Panc1 (cell line): ENCODE data around the gene SNHG17. TPM values are rescaled to one million over a fixed set of nuclear protein-coding genes. Genes with fewer than 3 reads are reported as not detected.

Source experiments
- ATAC-seq: fragments of 200-7000 bp; cut with Tn5 transposase; 2 replicates; pipeline ENCODE4 v1.9.1; 2020; ENCODE audit warnings: mild to moderate bottlenecking, moderate library complexity
- BruUV-seq: library from RNA; stranded (reverse); fragments of 400-500 nt; replicated peaks from 2 replicates; lab custom pipeline; 2021; lab: Mats Ljungman, UMichigan
- CTCF ChIA-PET: fragments of 300-600 bp; sonication (Branson Sonifier 250); formaldehyde crosslinking; loops from one replicate; lab custom pipeline; 2022; ENCODE audit warnings: antibody characterized with exemption; lab: Charles Lee
- POLR2A ChIA-PET: fragments of 300-600 bp; sonication (Branson Sonifier 250); formaldehyde crosslinking; loops from one replicate; lab custom pipeline; 2022; ENCODE audit warnings: antibody characterized with exemption; lab: Charles Lee
- DNase-seq: peaks from one replicate; pipeline ENCODE4 v3.0.0-alpha.2; 2010; ENCODE audit warnings: low read depth, low spot score
- H3K27ac ChIP-seq: 2 replicates; pipeline ENCODE4 v1.5.1; 2011; ENCODE audit warnings: mild to moderate bottlenecking, low read length, inconsistent platforms
- H3K27me3 ChIP-seq: fragments of 200-500 bp; sonication (Bioruptor generic); 2 replicates; pipeline ENCODE4 v1.6.0; 2014; ENCODE audit warnings: low read length, inconsistent platforms; ENCODE audit not compliant: control insufficient read depth, insufficient read depth
- H3K36me3 ChIP-seq: fragments of 200-500 bp; sonication (Bioruptor generic); 2 replicates; pipeline ENCODE4 v1.5.1; 2014; ENCODE audit warnings: inconsistent platforms, mild to moderate bottlenecking, low read length, moderate library complexity; ENCODE audit not compliant: control insufficient read depth, insufficient read depth
- H3K4me1 ChIP-seq: 2 replicates; pipeline ENCODE4 v1.5.1; 2011; ENCODE audit warnings: inconsistent platforms, mild to moderate bottlenecking, low read length, moderate library complexity; ENCODE audit not compliant: control insufficient read depth, insufficient read depth
- H3K4me3 ChIP-seq, 2 experiments: 2 replicates each; pipeline ENCODE4 v1.5.1; 2011 to 2012; ENCODE audit warnings: low read depth in 2 of 2, low read length in 2 of 2, mild to moderate bottlenecking in 2 of 2, inconsistent platforms in 1 of 2, moderate library complexity in 1 of 2
- H3K9me3 ChIP-seq: fragments of 200-500 bp; sonication (Bioruptor generic); 2 replicates; pipeline ENCODE4 v1.5.1; 2014; ENCODE audit warnings: low read depth, mild to moderate bottlenecking, inconsistent platforms, low read length, moderate library complexity; ENCODE audit not compliant: control insufficient read depth, insufficient read depth
- POLR2AphosphoS5 ChIP-seq: IDR thresholded peaks from 2 replicates; pipeline ENCODE4 v1.6.1; 2012; ENCODE audit warnings: mild to moderate bottlenecking, low read depth, low read length, moderate library complexity
- SIN3A ChIP-seq: IDR thresholded peaks from 2 replicates; pipeline ENCODE4 v1.6.1; 2012; ENCODE audit warnings: low read depth, mild to moderate bottlenecking, low read length, moderate library complexity, borderline replicate concordance; ENCODE audit not compliant: insufficient read depth
- TCF7L2 ChIP-seq: IDR thresholded peaks from 2 replicates; pipeline ENCODE4 v1.6.1; 2011; ENCODE audit warnings: mild to moderate bottlenecking, low read depth, low read length, inconsistent platforms
- in situ Hi-C: cut with HindIII; loops from 2 replicates; pipeline ENCODE4 v1.10.0; 2016; ENCODE audit warnings: low sequenced_read_pairs, low pct_unique_long_range_greater_than_20kb
- intact Hi-C: fragments of 100-400 bp; cut with micrococcal nuclease; formaldehyde crosslinking; loops from one replicate; pipeline ENCODE4 v1.10.0; 2022; ENCODE audit not compliant: unreplicated experiment
- total RNA-seq: library from RNA; stranded (reverse); gene quantifications from one replicate; pipeline ENCODE4 v1.2.1, GENCODE V29; 2021; ENCODE audit not compliant: unreplicated experiment
- TF ChIP-seq, protein P1 (sequence below): fragments of 450-650 bp; IDR thresholded peaks from 2 replicates; pipeline ENCODE4 v1.5.1; 2017; ENCODE audit warnings: mild to moderate bottlenecking
- TF ChIP-seq, protein P2 (sequence below), 2 experiments: IDR thresholded peaks; 2 replicates each; pipeline ENCODE4 v1.6.1; 2011 to 2012; ENCODE audit warnings: low read depth in 2 of 2, control low read depth in 1 of 2, low read length in 1 of 2, mild to moderate bottlenecking in 1 of 2, moderate library complexity in 1 of 2; ENCODE audit not compliant: insufficient read depth in 1 of 2

SNHG17 gene
- total RNA-seq, 1 experiment from 2014 or later = 60.1 TPM

DNA sequence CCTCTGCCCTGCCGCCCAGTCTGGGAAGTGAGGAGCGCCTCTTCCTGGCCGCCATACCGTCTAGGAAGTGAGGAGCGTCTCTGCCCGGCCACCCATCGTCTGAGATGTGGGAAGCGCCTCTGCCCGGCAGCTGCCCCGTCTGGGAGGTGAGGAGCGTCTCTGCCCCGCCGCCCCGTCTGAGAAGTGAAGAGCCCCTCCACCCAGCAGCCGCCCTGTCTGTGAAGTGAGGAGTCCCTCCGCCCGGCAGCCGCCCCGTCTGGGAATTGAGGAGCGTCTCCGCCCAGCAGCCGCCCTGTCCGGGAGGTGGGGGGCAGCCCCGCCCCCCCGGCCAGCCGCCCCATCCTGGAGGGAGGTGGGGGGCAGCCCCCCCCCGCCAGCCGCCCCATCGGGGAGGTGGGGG lies 27.8 kb downstream of the SNHG17 start:
- ChIA-PET POLR2A (interaction anchor here (0.6 kb wide), 1 partner anchor 25 kb away, joined by 3 read pairs; no protein-coding TSS in a partner anchor), CTCF (no interaction called here)
- BruUV-seq = no TSS peak
- Histone ChIP-seq H3K9me3 (no peaks in the 10 kb centered on the region), H3K27me3 (no peaks in the 10 kb centered on the region), H3K27ac (no peak overlapping the region), H3K4me3 (no peak overlapping the region), H3K4me1 (no peaks in the 10 kb centered on the region), H3K36me3 (no peaks in the 10 kb centered on the region)
- DNase-seq = no peak
- no peak for ATAC-seq
- TF ChIP-seq TCF7L2 (no peak), SIN3A (no peak), POLR2AphosphoS5 (no peak)
- TF ChIP-seq, protein P1, sequence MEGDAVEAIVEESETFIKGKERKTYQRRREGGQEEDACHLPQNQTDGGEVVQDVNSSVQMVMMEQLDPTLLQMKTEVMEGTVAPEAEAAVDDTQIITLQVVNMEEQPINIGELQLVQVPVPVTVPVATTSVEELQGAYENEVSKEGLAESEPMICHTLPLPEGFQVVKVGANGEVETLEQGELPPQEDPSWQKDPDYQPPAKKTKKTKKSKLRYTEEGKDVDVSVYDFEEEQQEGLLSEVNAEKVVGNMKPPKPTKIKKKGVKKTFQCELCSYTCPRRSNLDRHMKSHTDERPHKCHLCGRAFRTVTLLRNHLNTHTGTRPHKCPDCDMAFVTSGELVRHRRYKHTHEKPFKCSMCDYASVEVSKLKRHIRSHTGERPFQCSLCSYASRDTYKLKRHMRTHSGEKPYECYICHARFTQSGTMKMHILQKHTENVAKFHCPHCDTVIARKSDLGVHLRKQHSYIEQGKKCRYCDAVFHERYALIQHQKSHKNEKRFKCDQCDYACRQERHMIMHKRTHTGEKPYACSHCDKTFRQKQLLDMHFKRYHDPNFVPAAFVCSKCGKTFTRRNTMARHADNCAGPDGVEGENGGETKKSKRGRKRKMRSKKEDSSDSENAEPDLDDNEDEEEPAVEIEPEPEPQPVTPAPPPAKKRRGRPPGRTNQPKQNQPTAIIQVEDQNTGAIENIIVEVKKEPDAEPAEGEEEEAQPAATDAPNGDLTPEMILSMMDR = no peak
- TF ChIP-seq, protein P2, sequence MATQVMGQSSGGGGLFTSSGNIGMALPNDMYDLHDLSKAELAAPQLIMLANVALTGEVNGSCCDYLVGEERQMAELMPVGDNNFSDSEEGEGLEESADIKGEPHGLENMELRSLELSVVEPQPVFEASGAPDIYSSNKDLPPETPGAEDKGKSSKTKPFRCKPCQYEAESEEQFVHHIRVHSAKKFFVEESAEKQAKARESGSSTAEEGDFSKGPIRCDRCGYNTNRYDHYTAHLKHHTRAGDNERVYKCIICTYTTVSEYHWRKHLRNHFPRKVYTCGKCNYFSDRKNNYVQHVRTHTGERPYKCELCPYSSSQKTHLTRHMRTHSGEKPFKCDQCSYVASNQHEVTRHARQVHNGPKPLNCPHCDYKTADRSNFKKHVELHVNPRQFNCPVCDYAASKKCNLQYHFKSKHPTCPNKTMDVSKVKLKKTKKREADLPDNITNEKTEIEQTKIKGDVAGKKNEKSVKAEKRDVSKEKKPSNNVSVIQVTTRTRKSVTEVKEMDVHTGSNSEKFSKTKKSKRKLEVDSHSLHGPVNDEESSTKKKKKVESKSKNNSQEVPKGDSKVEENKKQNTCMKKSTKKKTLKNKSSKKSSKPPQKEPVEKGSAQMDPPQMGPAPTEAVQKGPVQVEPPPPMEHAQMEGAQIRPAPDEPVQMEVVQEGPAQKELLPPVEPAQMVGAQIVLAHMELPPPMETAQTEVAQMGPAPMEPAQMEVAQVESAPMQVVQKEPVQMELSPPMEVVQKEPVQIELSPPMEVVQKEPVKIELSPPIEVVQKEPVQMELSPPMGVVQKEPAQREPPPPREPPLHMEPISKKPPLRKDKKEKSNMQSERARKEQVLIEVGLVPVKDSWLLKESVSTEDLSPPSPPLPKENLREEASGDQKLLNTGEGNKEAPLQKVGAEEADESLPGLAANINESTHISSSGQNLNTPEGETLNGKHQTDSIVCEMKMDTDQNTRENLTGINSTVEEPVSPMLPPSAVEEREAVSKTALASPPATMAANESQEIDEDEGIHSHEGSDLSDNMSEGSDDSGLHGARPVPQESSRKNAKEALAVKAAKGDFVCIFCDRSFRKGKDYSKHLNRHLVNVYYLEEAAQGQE (IDR thresholded peaks at IDR 0.05; ENCODE audit: insufficient read depth in 1 of 2, low read depth in 2 of 2, low read length in 1 of 2) = no peak
- in situ Hi-C loops (no loop called here), intact Hi-C loops (loop anchor here (5.0 kb wide), 1 partner anchor 175 kb away; no protein-coding TSS in a partner anchor)

DNA sequence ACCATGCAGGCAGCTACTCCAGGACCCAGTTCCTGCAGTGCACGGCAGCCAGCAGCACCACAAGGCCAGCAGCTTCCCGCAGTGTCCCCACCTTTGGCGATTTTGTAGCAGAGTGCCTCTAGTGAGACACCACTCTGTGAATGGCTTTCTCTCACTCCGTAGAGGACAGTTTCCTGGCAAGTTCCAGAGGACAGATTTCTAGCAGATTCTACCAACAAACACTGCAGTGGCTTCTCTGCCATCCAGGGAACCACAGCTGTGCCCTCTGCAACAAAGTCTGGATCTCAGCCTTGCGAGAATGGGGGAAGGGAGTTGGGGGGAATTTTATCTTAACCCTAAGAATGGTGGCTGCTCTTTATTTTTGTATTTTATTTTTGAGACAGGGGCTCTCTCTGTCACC lies 28.7 kb downstream of the SNHG17 start:
- BruUV-seq = no TSS peak
- in situ Hi-C loops = no loop called here
- no peak for ATAC-seq
- Histone ChIP-seq H3K27ac (no peak overlapping the region), H3K27me3 (no peaks in the 10 kb centered on the region), H3K4me1 (no peaks in the 10 kb centered on the region), H3K4me3 (no peak overlapping the region), H3K36me3 (no peaks in the 10 kb centered on the region), H3K9me3 (no peaks in the 10 kb centered on the region)
- TF ChIP-seq, protein P1 = no peak
- TF ChIP-seq POLR2AphosphoS5 = no peak
- TF ChIP-seq, protein P2 (IDR thresholded peaks at IDR 0.05; ENCODE audit: insufficient read depth in 1 of 2, low read depth in 2 of 2, low read length in 1 of 2) = no peak
- TF ChIP-seq TCF7L2 = no peak
- no peak for TF ChIP-seq SIN3A
- intact Hi-C loops = loop anchor here (5.0 kb wide), 1 partner anchor 174 kb away; no protein-coding TSS in a partner anchor
- ChIA-PET POLR2A (no interaction called here), CTCF (no interaction called here)
- no peak for DNase-seq
